NCI-H2227 (cell line): ENCODE results near the gene KDM4B.

Experiments
- DNase-seq: peaks from one replicate; lab custom pipeline; 2025; ENCODE audit not compliant: unreplicated experiment; lab: John Stamatoyannopoulos, UW

KDM4B gene

DNA sequence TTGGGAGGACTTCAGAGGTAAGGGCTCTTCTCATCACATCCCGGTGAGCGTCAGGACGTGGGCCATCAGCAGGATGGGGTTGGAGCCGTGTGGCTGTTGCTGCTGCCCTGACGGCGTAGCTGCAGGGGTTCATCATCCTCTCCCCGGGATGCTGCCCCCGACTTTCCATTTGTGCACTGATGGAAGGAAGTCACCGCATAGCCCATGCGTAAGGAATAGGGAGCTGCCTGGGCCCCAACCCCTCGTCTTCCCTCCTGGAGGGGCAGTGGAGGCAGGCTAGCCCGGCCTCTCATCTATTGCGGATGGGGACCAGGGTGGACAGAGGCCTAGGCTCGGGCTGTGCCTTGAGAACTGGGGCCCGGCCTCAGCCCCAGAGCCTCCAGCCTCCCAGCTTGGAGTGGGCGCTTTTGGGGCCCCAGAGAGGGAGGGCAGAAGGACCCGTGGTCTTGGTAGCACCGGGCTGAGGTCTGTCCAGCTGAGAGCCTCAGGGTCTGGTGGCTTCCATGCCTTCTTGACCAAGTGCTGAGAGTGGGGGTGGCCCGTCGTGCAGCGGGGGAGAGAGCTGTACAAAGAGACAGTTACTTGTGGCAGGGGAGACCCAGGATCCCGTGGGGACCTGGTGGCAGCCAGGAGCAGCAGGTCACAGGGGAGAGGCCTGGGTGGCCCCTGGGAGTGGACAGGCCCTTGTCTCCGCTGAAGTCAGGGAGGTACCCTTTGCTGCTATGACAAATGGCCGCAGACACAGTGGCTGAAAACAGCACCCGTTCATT lies 44.0 kb downstream of the KDM4B start:
- DNase-seq: no peak

DNA sequence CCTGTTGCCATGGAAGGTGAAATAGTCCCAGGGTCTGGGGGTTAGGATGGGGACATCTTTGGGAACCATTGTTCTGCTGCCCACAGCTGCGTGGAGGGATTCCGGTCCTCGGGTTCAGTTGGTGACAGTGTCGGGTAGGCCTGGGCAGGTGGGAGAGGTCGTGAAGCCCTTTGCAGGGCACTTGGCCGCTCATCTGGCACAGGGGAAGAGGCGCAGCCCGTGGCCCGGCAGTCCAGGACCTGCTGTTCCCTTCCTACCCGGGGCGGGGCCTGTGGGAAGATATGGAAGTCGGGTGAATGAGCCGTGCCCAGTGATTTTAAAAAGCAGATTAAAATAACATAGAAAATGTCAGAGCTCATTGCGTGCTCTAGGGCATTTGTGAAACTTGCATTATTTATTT lies 44.8 kb downstream of the KDM4B start:
- no peak for DNase-seq

DNA sequence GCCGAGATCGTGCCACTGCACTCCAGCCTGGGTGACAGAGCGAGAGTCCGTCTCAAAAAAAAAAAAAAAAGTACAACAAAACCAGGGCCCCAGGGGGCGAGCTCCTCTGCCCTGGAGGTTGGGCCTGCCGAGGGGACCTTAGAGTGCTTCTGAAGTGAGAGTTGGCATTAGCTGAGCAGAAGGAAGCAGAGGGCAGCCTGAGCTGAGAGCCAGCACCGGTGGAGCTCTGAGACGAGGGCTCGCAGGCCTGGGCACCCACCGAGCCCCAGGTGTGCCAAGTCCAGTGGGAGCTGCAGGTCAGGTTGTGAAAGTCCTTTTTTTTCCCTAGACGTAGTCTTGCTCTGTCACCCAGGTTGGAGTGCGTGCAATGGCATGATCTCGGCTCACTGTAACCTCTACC lies 46.0 kb downstream of the KDM4B start:
- DNase-seq: no peak

- no peak for DNase-seq
Observed at GRCh38 chr19:5016268-5016667, 47.4 kb downstream of the KDM4B start.

DNA sequence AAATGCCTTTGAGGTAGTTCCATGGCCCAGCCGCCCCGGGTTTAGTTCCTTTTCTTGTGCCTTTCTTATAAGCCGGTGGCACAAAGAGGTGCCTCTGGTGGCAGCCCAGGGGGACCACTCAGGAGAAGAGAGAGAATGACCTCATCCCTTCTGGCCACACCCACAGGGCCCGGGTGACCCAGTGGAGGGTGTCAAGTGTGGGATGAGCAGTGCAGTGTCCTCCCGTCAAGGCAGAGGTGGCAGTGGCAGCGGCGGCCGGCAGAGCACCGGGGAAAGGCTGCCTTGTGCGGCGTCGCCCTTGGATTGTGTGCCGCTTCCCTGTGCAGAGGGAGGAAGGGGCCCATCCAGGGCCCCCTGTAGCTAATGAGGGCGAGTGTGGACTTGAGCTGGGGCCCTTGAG lies 47.9 kb downstream of the KDM4B start:
- no peak for DNase-seq

- DNase-seq: no peak
Observed at GRCh38 chr19:5017235-5017634, 48.3 kb downstream of the KDM4B start.

- DNase-seq: no peak
Observed at GRCh38 chr19:5018224-5019015, 49.5 kb downstream of the KDM4B start.

DNA sequence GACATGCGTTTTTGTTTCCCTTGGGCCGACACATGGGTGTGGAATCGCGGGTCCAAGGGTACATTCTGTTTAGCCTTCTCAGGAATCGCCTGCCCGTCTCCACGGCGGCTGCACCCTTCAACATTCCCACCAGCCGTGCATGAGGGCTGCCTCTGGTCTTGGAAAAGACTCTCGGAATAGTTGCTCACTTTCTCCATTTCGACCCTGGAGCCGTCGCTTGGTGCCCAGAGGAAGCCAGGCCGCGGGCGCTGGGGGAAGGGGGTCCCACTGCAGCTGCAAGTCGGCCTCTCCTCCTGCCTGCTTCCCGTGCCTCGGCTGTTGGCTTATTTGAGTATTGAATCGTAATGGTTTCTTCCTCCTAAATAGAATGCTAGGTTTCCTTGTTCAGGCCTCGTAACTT lies 51.5 kb downstream of the KDM4B start:
- no peak for DNase-seq

- no peak for DNase-seq
Observed at GRCh38 chr19:5021046-5021445, 52.1 kb downstream of the KDM4B start.

- DNase-seq: no peak
Observed at GRCh38 chr19:5022066-5022860, 53.4 kb downstream of the KDM4B start.

DNA sequence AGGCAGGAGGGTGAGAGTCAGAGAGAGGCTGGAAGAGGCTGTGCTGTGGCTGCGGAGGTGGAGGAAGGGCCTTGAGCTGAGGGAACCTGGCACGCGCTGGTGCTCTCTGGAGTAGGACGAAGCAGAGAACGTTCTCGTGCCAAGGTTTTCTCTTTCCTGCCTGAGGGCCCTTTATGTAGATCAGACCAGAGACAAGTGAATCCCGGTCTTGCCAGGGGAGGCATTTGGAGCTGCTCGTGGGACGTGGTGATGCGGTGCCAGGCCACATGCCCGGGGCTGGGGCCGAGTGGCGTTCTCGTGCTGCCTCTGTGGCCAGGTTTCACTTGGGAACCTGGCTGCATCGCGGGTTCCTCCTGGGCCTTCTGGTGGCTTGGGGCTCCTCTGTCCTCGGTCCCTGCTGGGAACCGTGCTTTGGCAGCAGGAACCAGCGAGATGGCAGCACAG lies 54.2 kb downstream of the KDM4B start:
- no peak for DNase-seq

DNA sequence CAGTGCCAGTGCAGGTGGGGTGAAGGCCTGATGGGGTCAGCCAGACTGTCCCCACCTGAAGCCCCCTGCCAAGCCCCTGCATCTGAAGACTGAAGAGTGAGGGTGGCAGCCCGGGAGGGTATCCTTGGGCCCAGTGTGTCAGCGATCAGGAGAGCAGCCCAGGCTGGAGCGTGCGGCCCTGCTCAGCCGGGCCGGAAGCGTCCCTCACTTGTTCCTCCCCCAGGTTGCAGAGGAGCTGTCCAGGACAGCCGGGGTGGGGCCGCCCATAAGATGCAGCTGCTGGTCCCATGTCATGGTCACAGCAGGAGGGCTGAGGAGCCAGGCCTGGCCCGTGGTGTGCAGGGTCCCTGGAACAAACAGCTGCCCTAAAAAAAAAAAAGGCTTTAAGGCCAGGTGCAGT lies 55.4 kb downstream of the KDM4B start:
- DNase-seq: no peak

- DNase-seq: no peak
Observed at GRCh38 chr19:5025027-5025426, 56.1 kb downstream of the KDM4B start.

DNA sequence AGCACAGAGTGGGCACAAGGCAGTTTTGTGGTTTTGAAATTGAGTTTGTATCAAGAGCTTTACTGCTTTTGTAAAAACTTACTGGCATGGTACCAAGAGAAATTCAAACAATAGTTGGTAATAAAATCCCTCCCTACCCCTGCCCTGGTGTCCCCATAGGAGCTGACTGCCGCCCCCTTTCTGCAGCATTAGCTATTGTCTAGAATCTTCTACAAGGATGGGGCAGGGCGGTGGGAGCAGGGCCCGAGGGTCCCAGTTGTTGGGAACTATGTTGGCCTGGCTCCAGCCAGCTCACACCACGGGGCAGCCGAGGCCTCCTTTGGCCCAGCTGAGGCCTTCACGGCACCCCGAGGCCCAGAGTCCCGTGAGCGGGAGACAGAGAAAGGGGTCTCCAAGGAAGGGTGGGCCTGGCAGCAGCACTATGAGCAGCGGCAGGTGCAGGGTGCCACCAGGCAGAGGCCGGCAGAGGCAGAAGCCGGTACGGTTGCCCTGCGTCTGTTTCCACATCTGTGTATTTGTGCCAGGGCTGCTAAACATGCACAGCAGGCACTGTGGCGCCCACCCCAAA lies 57.9 kb downstream of the KDM4B start:
- no peak for DNase-seq

DNA sequence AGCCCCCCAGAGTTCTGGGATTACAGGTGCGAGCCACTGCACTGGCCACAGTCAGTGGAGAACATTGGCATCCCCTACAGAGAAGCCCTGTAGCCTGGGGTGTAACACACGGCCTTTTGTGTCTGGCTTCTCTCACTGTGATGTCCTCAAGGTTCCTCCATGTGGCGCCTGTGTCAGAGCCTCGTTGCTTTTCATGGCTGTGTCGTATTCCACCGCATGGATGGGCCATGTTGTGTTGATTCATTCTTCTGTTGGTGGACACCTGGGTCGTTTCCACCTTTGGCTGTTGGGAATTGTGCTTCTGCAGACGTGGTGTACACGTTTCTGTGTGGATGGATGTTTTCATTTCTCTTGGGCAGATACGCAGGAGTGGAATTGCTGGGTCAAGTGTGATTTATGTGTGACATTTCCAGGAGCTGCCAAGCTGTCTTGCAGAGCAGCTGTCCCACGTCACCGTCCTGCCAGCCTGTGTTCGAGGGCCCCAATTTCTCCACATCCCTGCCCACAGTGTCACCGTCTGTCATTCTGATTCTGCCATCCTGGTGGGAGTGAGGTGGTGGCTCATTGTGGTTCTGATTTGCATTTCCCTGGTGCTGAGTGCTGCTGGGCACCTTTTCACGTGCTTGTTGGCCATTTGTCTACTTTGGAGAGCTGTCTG lies 59.4 kb downstream of the KDM4B start:
- DNase-seq: no peak

- peak; percentile 66 for DNase-seq
Observed at GRCh38 chr19:5029596-5029995, 60.7 kb downstream of the KDM4B start.

DNA sequence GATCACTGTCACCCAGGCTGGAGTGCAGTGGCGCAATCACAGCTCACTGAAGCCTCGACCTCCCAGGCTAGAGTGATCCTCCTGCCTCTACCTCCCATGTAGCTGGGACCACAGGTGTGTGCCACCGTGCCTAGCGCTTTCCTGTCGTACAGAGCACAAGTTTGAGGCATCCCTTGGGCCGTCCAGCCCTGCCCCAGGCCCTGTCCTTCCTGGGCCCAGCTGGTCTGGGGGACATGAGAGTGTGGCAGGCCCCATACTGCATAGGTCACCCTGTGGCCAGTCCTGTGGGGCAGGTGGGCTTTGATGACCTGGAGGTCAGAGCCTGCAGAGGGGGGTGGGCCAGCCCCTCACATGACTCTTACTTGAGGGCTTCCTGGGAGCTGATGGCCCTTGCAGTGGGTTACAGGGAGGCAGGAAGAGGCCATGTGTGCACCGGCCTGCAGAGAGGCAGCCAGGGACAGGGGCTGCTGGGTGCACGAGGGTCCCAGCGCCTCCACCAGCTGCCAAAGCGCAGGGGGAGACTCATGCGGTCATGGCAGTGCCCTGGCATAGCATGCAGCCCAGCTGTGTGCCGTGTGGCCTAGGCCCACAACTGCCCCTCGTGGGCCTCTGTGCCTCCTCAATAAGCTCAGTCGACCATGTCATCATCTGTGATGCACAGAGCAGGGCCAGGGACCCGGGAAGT lies 61.4 kb downstream of the KDM4B start:
- no peak for DNase-seq

DNA sequence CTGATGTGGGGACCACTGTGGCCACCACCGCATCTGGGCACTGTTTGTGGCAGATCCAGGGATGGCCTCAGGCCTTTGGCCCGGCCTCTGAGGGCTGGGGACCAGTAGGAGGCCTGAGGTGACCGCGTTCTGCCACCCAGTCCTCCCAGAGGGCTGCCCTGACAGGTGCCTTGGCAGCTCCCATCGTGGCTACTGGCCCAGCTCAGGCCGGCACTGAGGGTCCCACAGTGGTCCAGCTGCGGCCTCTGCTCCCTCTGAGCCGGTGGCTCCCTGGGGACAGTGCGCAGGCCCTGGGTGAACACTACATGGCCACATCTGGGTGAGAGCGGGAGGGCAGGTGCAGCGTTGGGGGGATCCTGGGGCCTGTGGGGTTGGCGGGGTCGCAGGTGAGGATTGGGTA lies 61.9 kb downstream of the KDM4B start:
- no peak for DNase-seq

DNA sequence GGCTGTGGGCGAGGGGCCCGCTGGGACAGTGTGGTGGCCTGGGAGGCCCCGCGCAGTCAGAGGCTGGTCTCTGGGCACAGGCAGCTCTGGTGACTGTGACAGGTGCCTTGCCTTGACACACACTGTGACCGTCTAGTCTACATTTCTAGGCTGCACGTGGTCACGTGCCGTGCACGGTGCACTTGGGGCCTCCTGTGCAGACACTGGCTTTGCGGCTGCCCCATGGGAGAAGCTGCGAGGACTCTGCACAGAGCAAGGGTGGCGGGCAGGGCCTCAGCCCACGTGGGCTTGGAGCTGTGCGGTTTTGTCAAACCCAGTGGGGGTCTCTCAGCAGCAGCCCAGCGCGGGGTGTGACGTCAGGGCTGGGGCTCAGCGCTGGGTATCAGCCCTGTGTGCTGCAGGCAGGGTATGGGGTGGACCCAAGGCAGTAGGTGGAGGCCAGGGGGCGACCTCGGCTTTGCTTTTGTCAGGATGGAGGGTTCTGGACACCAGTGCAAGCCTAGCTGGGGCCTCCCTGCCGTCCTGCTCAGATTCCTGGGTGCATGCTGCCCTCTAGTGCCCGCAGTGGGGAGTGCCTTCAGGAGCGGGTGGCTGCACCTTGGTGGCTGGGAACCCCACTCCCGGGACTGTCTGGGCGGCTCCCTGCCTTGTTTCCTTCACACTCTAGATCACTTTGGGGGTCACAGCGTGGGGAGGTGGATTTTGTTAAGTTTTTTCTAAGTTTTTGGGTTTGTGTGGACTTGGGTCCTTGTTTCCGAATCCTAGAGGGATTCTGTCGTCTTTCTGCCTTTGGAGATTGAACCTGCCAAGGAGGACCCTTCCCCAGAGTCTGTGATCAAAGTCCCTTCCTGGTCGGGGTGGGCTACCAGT lies 62.6 kb downstream of the KDM4B start:
- DNase-seq: peak; percentile 79
